A172 (cell line): ENCODE data around the gene MYO16. TPM values are rescaled to one million over a fixed set of nuclear protein-coding genes. Genes with fewer than 3 reads are reported as not detected.
"Not testable (repeated sequence)": the region's sequence is repeated elsewhere in the genome, so short reads cannot be mapped to it uniquely, and the experiment has no call there.

ENCODE experiments used
- DNase-seq: peaks from one replicate; pipeline ENCODE4 v3.0.0-alpha.2; 2015; ENCODE audit warnings: low spot score
- total RNA-seq: library from RNA; depleted of rRNA; stranded (reverse); fragments of >200 nt; shearing (Covaris generic); gene quantifications from 2 replicates; pipeline ENCODE4 v1.2.3, GENCODE V29; 2014

The MYO16 gene
- total RNA-seq, 1 experiment from 2014 or later, result not detected

DNA sequence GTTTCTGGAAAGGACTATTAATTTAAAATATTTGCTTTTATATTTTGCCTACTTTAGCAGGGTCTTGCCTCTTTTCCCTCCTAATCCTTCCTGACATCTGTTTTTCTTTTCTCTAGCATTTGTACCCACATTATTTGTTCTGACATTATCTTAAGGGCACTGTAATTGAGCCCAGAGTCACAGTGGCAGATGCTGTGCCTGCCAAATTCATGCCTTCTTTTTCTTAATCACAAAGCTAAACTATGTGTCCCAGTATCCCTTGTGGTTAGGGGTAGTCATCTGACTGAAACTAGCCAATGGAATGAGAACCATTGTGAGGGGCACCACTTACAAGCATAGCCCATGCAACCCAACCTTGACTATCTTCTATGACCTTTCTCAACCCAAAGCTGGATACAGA, 562.9 kb downstream of the MYO16 start:
- no peak for DNase-seq

DNA sequence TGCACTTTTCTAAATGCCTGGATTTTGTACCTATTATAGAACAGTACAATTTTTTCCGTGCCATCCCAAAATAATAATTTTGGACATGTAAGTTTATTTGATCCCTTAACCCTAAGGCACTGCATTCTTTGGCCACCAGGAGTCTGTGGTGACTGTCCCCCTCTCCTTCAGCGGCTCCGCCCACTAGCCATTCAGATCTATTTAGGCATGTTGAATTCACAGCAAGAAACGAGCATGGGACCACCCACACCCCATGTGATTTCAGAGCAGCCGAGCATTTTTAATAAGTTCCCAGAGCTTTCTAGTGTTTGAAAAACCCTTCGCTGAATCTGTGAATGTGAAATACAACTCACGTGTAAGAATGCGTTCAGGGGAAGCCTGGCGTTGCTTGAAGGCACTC, 567.5 kb downstream of the MYO16 start:
- DNase-seq, result no peak

- DNase-seq, result peak; percentile 30
These were observed 569.2 kb downstream of the MYO16 start for GRCh38 chr13:109198585-109198984.

DNA sequence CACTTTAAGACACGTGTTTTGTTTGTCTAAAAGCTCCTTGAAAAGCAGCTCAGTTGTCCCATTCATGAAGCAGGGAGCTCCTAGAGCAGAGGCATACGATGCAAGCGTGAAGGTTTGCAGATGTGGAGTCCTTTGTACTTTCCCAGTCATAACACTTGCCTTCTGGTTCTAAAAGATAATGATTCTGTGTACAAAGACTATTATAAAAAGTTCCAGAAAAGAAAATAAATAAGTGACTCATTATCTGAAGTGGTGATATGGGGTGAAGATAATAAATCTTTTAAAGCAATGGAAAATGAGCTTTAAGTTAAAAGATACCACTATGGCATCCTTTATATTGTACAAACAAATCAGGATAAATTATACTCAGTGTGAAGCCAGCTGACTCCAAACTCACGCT, 569.9 kb downstream of the MYO16 start:
- peak; percentile 35 for DNase-seq

DNA sequence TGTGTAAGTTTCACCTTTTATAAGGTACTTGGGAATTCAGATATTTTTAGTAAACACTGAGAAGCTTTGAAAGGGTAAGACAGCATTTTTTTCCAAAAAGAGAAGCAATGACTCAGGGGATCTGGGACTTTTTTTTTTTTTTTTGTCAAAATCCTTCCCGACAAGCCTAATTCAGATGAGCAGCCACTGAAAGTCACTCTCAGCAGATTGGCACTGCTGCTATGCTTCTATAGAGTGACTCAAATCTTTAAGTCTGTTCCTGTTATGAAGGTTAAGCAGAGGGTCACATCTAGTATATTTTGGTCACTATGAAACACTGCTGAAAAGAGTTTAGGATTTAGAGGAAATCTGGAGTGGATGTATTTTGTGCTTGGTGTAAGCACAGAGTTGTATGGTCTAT, 571.1 kb downstream of the MYO16 start:
- peak; percentile 15 for DNase-seq

DNA sequence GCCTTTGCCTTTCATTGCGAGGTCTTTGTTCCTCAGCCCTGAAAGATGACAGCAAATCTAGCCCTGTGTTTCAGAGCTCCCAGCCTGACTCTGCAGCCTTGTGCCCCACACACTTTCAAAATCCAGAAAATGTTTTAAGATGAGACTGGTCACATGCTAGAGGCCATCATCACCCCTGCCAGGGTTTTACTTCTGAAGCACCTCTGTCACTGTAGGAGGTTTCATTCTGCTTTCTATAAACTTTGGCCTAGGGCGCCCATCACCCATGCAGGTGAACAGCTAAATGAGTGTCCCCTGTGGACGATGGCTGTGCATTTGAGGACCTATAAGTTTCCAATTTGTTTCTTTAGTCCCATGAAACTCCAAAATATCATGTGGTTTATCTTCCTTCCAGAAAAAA, 574.2 kb downstream of the MYO16 start:
- DNase-seq, result no peak

DNA sequence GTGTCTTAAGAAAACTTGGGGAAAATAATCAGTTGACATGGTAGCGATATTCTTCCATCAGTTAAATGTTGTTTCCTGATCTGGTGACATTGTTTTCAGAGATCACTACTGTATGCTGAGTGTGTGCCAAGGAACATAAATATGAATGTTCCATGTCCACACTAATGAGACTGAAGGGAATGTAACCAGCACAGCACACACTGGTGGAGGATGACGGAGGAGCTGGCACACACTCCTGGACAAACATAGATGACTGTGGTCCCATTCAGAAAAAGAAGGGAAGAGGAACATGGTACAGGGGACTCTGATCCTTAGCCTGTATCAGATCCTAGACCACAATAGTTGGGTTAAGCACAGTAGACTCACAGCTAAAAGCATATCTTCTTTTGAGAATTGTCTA, 574.8 kb downstream of the MYO16 start:
- DNase-seq, result no peak

GRCh38 chr13:109204657-109205056, 575.2 kb downstream of the MYO16 start:
- no peak for DNase-seq

DNA sequence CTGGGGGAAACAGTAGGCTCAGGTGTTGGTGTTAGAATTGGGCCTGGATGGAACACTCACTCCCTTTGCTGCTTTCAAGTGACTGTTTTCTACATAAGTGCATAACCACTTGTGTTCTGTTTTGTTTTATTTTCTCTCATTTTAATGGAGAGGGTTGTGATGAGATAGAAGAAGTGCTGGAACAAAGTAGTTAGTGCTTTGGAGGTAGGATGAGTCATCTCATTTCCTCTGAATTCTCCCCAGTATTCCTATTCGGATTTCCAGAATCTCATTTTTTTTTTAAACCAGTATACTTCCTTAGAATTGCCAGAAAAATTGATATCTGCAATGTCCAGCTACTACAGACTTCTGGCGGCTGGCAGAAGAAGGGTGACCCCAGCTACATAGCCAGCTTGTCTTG, 575.9 kb downstream of the MYO16 start:
- DNase-seq, result peak; percentile 49

- no peak for DNase-seq
These were observed 577.2 kb downstream of the MYO16 start for GRCh38 chr13:109206616-109207015.

GRCh38 chr13:109207622-109208021, 578.2 kb downstream of the MYO16 start:
- DNase-seq, result no peak

DNA sequence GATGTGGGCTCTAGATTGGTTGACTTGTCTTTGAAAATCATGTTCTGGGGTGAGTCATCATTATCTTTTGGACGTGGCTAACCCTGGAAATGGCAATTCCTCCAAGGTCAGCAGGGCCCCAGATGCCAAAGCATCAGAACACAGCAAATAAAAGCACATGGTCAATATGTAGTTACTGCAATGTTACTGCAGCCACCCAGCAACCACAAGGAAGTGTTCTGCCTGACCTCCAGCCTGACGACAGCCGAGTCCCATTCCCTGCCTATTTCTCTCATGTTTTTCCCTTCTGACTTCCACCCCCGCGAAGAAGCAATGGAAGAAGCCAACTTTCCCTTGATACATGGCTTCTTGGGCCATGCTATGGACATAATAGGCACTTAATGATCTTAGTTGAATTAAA, 579.1 kb downstream of the MYO16 start:
- DNase-seq, result no peak

GRCh38 chr13:109209526-109209925, 580.1 kb downstream of the MYO16 start:
- no peak for DNase-seq

DNA sequence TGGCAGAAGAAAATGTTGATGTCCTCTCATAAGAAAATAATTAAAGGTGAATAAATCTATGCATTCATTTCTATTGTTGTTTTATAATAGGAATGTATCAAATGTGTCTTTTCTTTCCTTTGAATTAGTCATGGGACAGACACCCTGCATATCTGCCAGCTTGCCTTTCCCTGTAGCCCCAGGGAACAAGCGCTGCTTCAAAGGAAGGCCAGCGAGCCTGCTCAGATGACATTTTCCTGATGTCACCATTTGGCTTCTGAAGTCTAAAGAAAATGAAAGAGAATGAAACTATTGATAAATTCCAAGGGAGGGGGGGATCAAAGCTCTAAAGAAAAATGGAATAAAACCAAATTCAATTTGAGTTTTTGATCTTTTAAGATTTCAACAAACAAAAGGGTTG, 582.2 kb downstream of the MYO16 start:
- peak; percentile 34 for DNase-seq

- DNase-seq, result no peak
These were observed 583.2 kb downstream of the MYO16 start for GRCh38 chr13:109212650-109213049.

- no peak for DNase-seq
These were observed 584.3 kb downstream of the MYO16 start for GRCh38 chr13:109213714-109214113.

DNA sequence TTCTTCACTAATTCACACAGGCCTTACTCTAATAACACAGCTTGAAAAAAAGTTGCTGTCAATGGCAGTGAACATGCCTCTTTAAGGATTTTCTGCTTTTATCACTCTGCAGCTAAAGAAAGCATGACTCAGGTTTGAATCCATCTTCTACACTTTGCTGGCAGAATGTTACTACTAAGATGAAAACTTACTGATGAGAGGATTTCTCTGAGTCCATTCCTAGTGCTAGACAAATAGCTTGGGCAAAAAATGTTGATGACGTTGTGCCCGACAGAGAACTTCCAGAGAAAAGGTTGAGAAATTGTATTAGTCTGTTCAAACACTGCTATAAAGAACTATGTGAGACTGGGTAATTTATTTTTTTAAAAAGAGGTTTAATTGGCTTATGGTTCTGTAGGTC, 585.0 kb downstream of the MYO16 start:
- no peak for DNase-seq

GRCh38 chr13:109215377-109215776, 586.0 kb downstream of the MYO16 start:
- DNase-seq, result no peak

GRCh38 chr13:109217510-109217909, 588.1 kb downstream of the MYO16 start:
- DNase-seq, result not testable (repeated sequence)

- no peak for DNase-seq
These were observed 591.2 kb downstream of the MYO16 start for GRCh38 chr13:109220631-109221030.

- no peak for DNase-seq
These were observed 594.6 kb downstream of the MYO16 start for GRCh38 chr13:109224033-109224432.

- DNase-seq, result no peak
These were observed 597.2 kb downstream of the MYO16 start for GRCh38 chr13:109226631-109227030.

- no peak for DNase-seq
These were observed 598.0 kb downstream of the MYO16 start for GRCh38 chr13:109227344-109227940.

GRCh38 chr13:109228211-109228610, 598.8 kb downstream of the MYO16 start:
- no peak for DNase-seq
